Caco-2 (cell line): ENCODE data around the gene PTTG2. TPM values are rescaled to one million over a fixed set of nuclear protein-coding genes. Genes with fewer than 3 reads are reported as not detected.

ENCODE experiments used
- BruUV-seq: library from RNA; stranded (reverse); fragments of 400-500 nt; replicated peaks from 2 replicates; lab custom pipeline; 2021; lab: Mats Ljungman, UMichigan
- CTCF ChIA-PET: fragments of 300-600 bp; sonication (Branson Sonifier 250); formaldehyde crosslinking; loops from one replicate; lab custom pipeline; 2022; ENCODE audit warnings: antibody characterized with exemption; lab: Charles Lee
- POLR2A ChIA-PET: fragments of 300-600 bp; sonication (Branson Sonifier 250); formaldehyde crosslinking; loops from one replicate; lab custom pipeline; 2022; ENCODE audit warnings: antibody characterized with exemption; lab: Charles Lee
- DNase-seq, 2 experiments: peaks; one replicate each; pipeline versions ENCODE4 v3.0.0 to v3.0.0-alpha.2; 2020 to 2022
- H3K27me3 ChIP-seq: replicated peaks from 2 replicates; pipeline ENCODE4 v1.6.0; 2011; ENCODE audit warnings: low read length; ENCODE audit not compliant: control insufficient read depth, insufficient read depth
- H3K36me3 ChIP-seq: 2 replicates; pipeline ENCODE4 v1.5.1; 2011; ENCODE audit warnings: low read length; ENCODE audit not compliant: control insufficient read depth, insufficient read depth
- H3K4me1 ChIP-seq: fragments of 250-450 bp; sonication (Bioruptor Pico); 2 replicates; pipeline ENCODE4 v1.5.1; 2020; ENCODE audit warnings: mild to moderate bottlenecking
- H3K4me3 ChIP-seq: 2 replicates; pipeline ENCODE4 v1.5.1; 2011; ENCODE audit warnings: low read depth, mild to moderate bottlenecking, control low read depth, low read length
- H3K9me3 ChIP-seq: fragments of 250-450 bp; sonication (Bioruptor Pico); 2 replicates; pipeline ENCODE4 v1.5.1; 2020; ENCODE audit warnings: mild to moderate bottlenecking, moderate library complexity
- H3K27ac Mint-ChIP-seq: one replicate; pipeline ENCODE4 v1.8.0; 2022; ENCODE audit warnings: mixed read lengths; ENCODE audit not compliant: unreplicated experiment
- H3K27me3 Mint-ChIP-seq: one replicate; pipeline ENCODE4 v1.8.0; 2022; ENCODE audit warnings: mixed read lengths; ENCODE audit not compliant: insufficient read depth, unreplicated experiment
- H3K36me3 Mint-ChIP-seq: one replicate; pipeline ENCODE4 v1.8.0; 2022; ENCODE audit warnings: mild to moderate bottlenecking, mixed read lengths; ENCODE audit not compliant: insufficient read depth, unreplicated experiment
- H3K4me1 Mint-ChIP-seq: one replicate; pipeline ENCODE4 v1.8.0; 2022; ENCODE audit warnings: low read depth, mixed read lengths; ENCODE audit not compliant: unreplicated experiment
- H3K4me3 Mint-ChIP-seq: one replicate; pipeline ENCODE4 v1.8.0; 2022; ENCODE audit warnings: mild to moderate bottlenecking, moderate library complexity, mixed read lengths; ENCODE audit not compliant: unreplicated experiment
- H3K9me3 Mint-ChIP-seq: one replicate; pipeline ENCODE4 v1.8.0; 2022; ENCODE audit warnings: mixed read lengths; ENCODE audit not compliant: unreplicated experiment
- CTCF ChIP-seq, 2 experiments: fragments of 200-600 bp in 1 of 2; IDR thresholded peaks; 1 replicate in 1 of 2; 2 replicates in 1 of 2; pipeline versions ENCODE4 v1.5.1 to v1.8.0; 2011 to 2022; ENCODE audit warnings: antibody characterized with exemption in 1 of 2, control low read depth in 1 of 2, inconsistent platforms in 1 of 2, low read depth in 1 of 2, low read length in 1 of 2, mild to moderate bottlenecking in 1 of 2, moderate library complexity in 1 of 2; ENCODE audit not compliant: insufficient read depth in 1 of 2, severe bottlenecking in 1 of 2, unreplicated experiment in 1 of 2
- intact Hi-C: fragments of 100-400 bp; cut with micrococcal nuclease; formaldehyde crosslinking; loops from one replicate; pipeline ENCODE4 v1.10.0; 2022; ENCODE audit not compliant: unreplicated experiment
- total RNA-seq: library from RNA; stranded (reverse); gene quantifications from 2 replicates; pipeline ENCODE4 v1.2.3, GENCODE V29; 2022

The PTTG2 gene
- total RNA-seq, 1 experiment from 2014 or later, result not detected

GRCh38 chr4:37998226-37998625 is 38.0 kb downstream of the PTTG2 start:
- intact Hi-C loops, result no loop called here
- DNase-seq, result no peak
- H3K27me3 Mint-ChIP-seq, result no peaks in the 10 kb centered on the region
- no peaks in the 10 kb centered on the region for H3K36me3 Mint-ChIP-seq
- BruUV-seq, result no TSS peak
- Histone ChIP-seq H3K9me3 (no peaks in the 10 kb centered on the region), H3K4me1 (no peaks in the 10 kb centered on the region), H3K36me3 (no peaks in the 10 kb centered on the region), H3K27me3 (no peaks in the 10 kb centered on the region), H3K4me3 (no peak overlapping the region)
- POLR2A ChIA-PET, result no interaction called here
- H3K9me3 Mint-ChIP-seq, result no peaks in the 10 kb centered on the region
- no peaks in the 10 kb centered on the region for H3K4me1 Mint-ChIP-seq
- peak overlapping the region; percentile 8 for H3K27ac Mint-ChIP-seq
- CTCF ChIA-PET, result no interaction called here
- TF ChIP-seq CTCF (IDR thresholded peaks at IDR 0.05; ENCODE audit: insufficient read depth in 1 of 2, low read depth in 1 of 2, low read length in 1 of 2, severe bottlenecking in 1 of 2, unreplicated experiment in 1 of 2), result no peak
- H3K4me3 Mint-ChIP-seq, result no peak overlapping the region

GRCh38 chr4:37999000-37999716 is 39.0 kb downstream of the PTTG2 start:
- H3K27ac Mint-ChIP-seq, result no peak overlapping the region
- H3K27me3 Mint-ChIP-seq, result no peaks in the 10 kb centered on the region

GRCh38 chr4:37999965-38000364 is 39.8 kb downstream of the PTTG2 start:
- H3K36me3 ChIP-seq, result no peaks in the 10 kb centered on the region
- Mint-ChIP-seq H3K9me3 (no peaks in the 10 kb centered on the region), H3K4me3 (no peak overlapping the region), H3K36me3 (no peaks in the 10 kb centered on the region), H3K27ac (no peak overlapping the region), H3K4me1 (no peaks in the 10 kb centered on the region), H3K27me3 (no peaks in the 10 kb centered on the region)
- ChIA-PET CTCF (no interaction called here), POLR2A (no interaction called here)
- H3K9me3 ChIP-seq, result no peaks in the 10 kb centered on the region
- intact Hi-C loops, result no loop called here
- no TSS peak for BruUV-seq
- H3K4me3 ChIP-seq, result no peak overlapping the region
- H3K27me3 ChIP-seq, result no peaks in the 10 kb centered on the region
- no peak for DNase-seq
- TF ChIP-seq CTCF (IDR thresholded peaks at IDR 0.05; ENCODE audit: insufficient read depth in 1 of 2, low read depth in 1 of 2, low read length in 1 of 2, severe bottlenecking in 1 of 2, unreplicated experiment in 1 of 2), result no peak
- H3K4me1 ChIP-seq, result no peaks in the 10 kb centered on the region; the same call in 1 of the 2 replicates

More at GRCh38 chr4:37999000-37999716, 39.0 kb downstream of the PTTG2 start:
- ChIA-PET POLR2A (no interaction called here), CTCF (interaction anchor here (0.7 kb wide), 1 partner anchor 869 kb away, joined by 3 read pairs; no protein-coding TSS in a partner anchor)
- no peaks in the 10 kb centered on the region for H3K36me3 ChIP-seq
- H3K4me3 ChIP-seq, result no peak overlapping the region
- Mint-ChIP-seq H3K36me3 (no peaks in the 10 kb centered on the region), H3K9me3 (no peaks in the 10 kb centered on the region), H3K4me1 (no peaks in the 10 kb centered on the region), H3K4me3 (no peak overlapping the region)
- intact Hi-C loops, result no loop called here
- no peaks in the 10 kb centered on the region for H3K9me3 ChIP-seq
- no peaks in the 10 kb centered on the region; the same call in 1 of the 2 replicates for H3K4me1 ChIP-seq
- DNase-seq, result no peak
- no peaks in the 10 kb centered on the region for H3K27me3 ChIP-seq
- no peak for TF ChIP-seq CTCF (IDR thresholded peaks at IDR 0.05; ENCODE audit: insufficient read depth in 1 of 2, low read depth in 1 of 2, low read length in 1 of 2, severe bottlenecking in 1 of 2, unreplicated experiment in 1 of 2)
- BruUV-seq, result no TSS peak
